Hepatocyte (in vitro differentiated cells): ENCODE results near the gene C19orf38. TPM values are rescaled to one million over a fixed set of nuclear protein-coding genes. Genes with fewer than 3 reads are reported as not detected.
A peak's percentile ranks its signal among the peaks of the same experiment; 100 is the strongest.

Experiments
- DNase-seq: peaks from one replicate; pipeline ENCODE4 v3.0.0-alpha.2; 2016; ENCODE audit warnings: low spot score
- H2AFZ ChIP-seq: fragments of 200-600 bp; sonication (generic); 2 replicates; pipeline ENCODE4 v1.6.0; 2016; ENCODE audit warnings: antibody characterized with exemption, mild to moderate bottlenecking
- H3K27ac ChIP-seq: fragments of 200-600 bp; sonication (generic); 2 replicates; pipeline ENCODE4 v1.5.1; 2016; ENCODE audit warnings: mild to moderate bottlenecking
- H3K27me3 ChIP-seq: fragments of 200-600 bp; sonication (generic); 2 replicates; pipeline ENCODE4 v1.6.1; 2016
- H3K36me3 ChIP-seq: fragments of 200-600 bp; sonication (generic); replicated peaks from 2 replicates; pipeline ENCODE4 v1.5.1; 2016; ENCODE audit warnings: low read depth; ENCODE audit not compliant: insufficient read depth
- H3K4me1 ChIP-seq: fragments of 200-600 bp; sonication (generic); 2 replicates; pipeline ENCODE4 v1.5.1; 2016; ENCODE audit warnings: mild to moderate bottlenecking, moderate library complexity; ENCODE audit not compliant: insufficient read depth
- H3K4me2 ChIP-seq: fragments of 200-600 bp; sonication (generic); 2 replicates; pipeline ENCODE4 v1.6.0; 2016
- H3K4me3 ChIP-seq: fragments of 200-600 bp; sonication (generic); 2 replicates; pipeline ENCODE4 v1.5.1; 2016; ENCODE audit warnings: mild to moderate bottlenecking
- H3K79me2 ChIP-seq: fragments of 200-600 bp; sonication (generic); 2 replicates; pipeline ENCODE4 v1.6.0; 2017; ENCODE audit warnings: mild to moderate bottlenecking
- H3K9me2 ChIP-seq: fragments of 200-600 bp; sonication (generic); replicated peaks from 2 replicates; pipeline ENCODE4 v1.6.0; 2017; ENCODE audit warnings: mild to moderate bottlenecking; ENCODE audit not compliant: insufficient read depth
- H3K9me3 ChIP-seq: fragments of 200-600 bp; sonication (generic); 2 replicates; pipeline ENCODE4 v1.5.1; 2016; ENCODE audit warnings: low read depth, mild to moderate bottlenecking
- H4K20me1 ChIP-seq: fragments of 200-600 bp; sonication (generic); 2 replicates; pipeline ENCODE4 v1.6.0; 2016; ENCODE audit warnings: mild to moderate bottlenecking; ENCODE audit not compliant: insufficient read depth, poor library complexity, severe bottlenecking
- CTCF ChIP-seq: fragments of 200-600 bp; sonication (generic); IDR thresholded peaks from 2 replicates; pipeline ENCODE4 v1.5.1; 2016; ENCODE audit warnings: antibody characterized with exemption, mild to moderate bottlenecking; ENCODE audit not compliant: poor library complexity
- EZH2 ChIP-seq: fragments of 200-600 bp; sonication (generic); IDR thresholded peaks from 2 replicates; pipeline ENCODE4 v1.6.1; 2016; ENCODE audit warnings: antibody characterized with exemption, mild to moderate bottlenecking, borderline replicate concordance
- EZH2phosphoT487 ChIP-seq: fragments of 200-600 bp; sonication (generic); IDR thresholded peaks from one replicate; pipeline ENCODE4 v1.6.1; 2018; ENCODE audit warnings: antibody characterized with exemption, mild to moderate bottlenecking, low read depth, moderate library complexity; ENCODE audit not compliant: unreplicated experiment, severe bottlenecking
- WGBS: methylation state at CpG from one replicate; pipeline ENCODE4 v1.1.6; 2016; ENCODE audit warnings: low lambda C conversion rate; ENCODE audit errors: missing lambda C conversion rate; 5-methylcytosine and 5-hydroxymethylcytosine counted together
- polyA plus RNA-seq: library from polyadenylated mRNA; unstranded; fragments of >200 nt; fragmentation: Nextera tagmentation; extraction: Ambion mirVana; gene quantifications from 2 replicates; pipeline ENCODE4 v1.2.1, GENCODE V29; 2016
- total RNA-seq: library from RNA; depleted of rRNA; stranded (reverse); fragments of >200 nt; gene quantifications from 2 replicates; pipeline ENCODE4 v1.2.3, GENCODE V29; 2014

C19orf38 gene
- total and polyA plus RNA-seq, 2 experiments from 2014 or later: 0.56 to 3.7 TPM

- Histone ChIP-seq H3K27me3 (no peaks in the 10 kb centered on the region), H3K9me3 (no peaks in the 10 kb centered on the region), H3K79me2 (peaks cover 23% of the 10 kb centered on the region), H4K20me1 (no peaks in the 10 kb centered on the region), H3K4me2 (no peak overlapping the region), H3K4me3 (no peak overlapping the region), H3K9me2 (no peaks in the 10 kb centered on the region), H3K36me3 (no peaks in the 10 kb centered on the region), H2AFZ (no peak overlapping the region), H3K4me1 (peaks cover 9% of the 10 kb centered on the region), H3K27ac (no peak overlapping the region)
- WGBS: 99% methylated on average over 19 of the region's 19 CpGs
- no peak for TF ChIP-seq CTCF
- TF ChIP-seq EZH2: no peak
- no peak for TF ChIP-seq EZH2phosphoT487
- peak; percentile 1 for DNase-seq
Observed at GRCh38 chr19:10812196-10812595, 36.0 kb upstream of the C19orf38 start.

DNA sequence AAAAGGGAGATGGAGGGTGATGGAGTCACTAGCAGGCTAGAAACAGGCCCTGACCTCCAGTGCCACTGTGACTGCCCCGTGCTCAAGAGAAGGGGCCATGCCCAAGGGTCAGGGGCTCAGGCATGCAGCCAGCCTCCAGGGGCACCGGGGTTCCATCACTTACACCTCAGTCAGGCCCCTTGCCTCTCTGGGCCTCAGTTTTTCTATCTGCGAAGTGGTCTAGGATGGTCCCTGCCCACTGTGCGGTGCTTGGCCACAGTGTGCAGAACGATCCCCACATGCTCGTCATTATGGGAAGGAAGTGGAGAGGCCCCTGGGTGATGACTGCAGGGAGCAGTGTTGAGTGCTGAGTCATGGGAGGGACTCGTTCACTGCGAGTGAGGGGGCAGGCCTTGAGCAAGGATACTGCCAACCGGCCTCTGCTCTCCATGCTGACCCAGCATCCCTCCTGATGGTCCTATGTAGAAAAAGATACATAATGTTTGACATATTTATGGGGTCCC, 35.3 kb upstream of the C19orf38 start:
- DNase-seq: peak; percentile 72
- H3K4me2 ChIP-seq: no peak overlapping the region
- H3K36me3 ChIP-seq: no peaks in the 10 kb centered on the region
- H3K27ac ChIP-seq: peak overlapping the region; percentile 65
- H3K9me2 ChIP-seq: no peaks in the 10 kb centered on the region
- no peak overlapping the region for H2AFZ ChIP-seq
- peaks cover 23% of the 10 kb centered on the region for H3K79me2 ChIP-seq
- no peak overlapping the region for H3K4me3 ChIP-seq
- 55% methylated on average over 9 of the region's 9 CpGs for WGBS
- peaks cover 11% of the 10 kb centered on the region for H3K4me1 ChIP-seq
- no peaks in the 10 kb centered on the region for H3K9me3 ChIP-seq
- no peaks in the 10 kb centered on the region for H4K20me1 ChIP-seq
- no peaks in the 10 kb centered on the region for H3K27me3 ChIP-seq
- TF ChIP-seq EZH2: no peak
- no peak for TF ChIP-seq CTCF
- no peak for TF ChIP-seq EZH2phosphoT487

GRCh38 chr19:10815007-10815536, 33.1 kb upstream of the C19orf38 start:
- WGBS: 97% methylated on average over 9 of the region's 9 CpGs
- peak overlapping the region; percentile 79 for H3K4me2 ChIP-seq

More at GRCh38 chr19:10815007-10815536, 33.1 kb upstream of the C19orf38 start:
- Histone ChIP-seq H3K4me3 (no peak overlapping the region), H3K27ac (no peak overlapping the region), H3K9me2 (no peaks in the 10 kb centered on the region), H3K36me3 (no peaks in the 10 kb centered on the region), H4K20me1 (no peaks in the 10 kb centered on the region), H3K9me3 (no peaks in the 10 kb centered on the region), H3K79me2 (peaks cover 23% of the 10 kb centered on the region), H3K27me3 (no peaks in the 10 kb centered on the region), H2AFZ (no peak overlapping the region), H3K4me1 (peaks cover 14% of the 10 kb centered on the region)
- no peak for DNase-seq
- TF ChIP-seq EZH2: no peak
- TF ChIP-seq EZH2phosphoT487: no peak
- no peak for TF ChIP-seq CTCF
